SU-DHL-6 (cell line): Measurements from ENCODE around the gene CHD2.

Experiments used
- CTCF ChIP-seq: fragments of 200-600 bp; sonication (generic); IDR thresholded peaks from one replicate; pipeline ENCODE4 v1.5.1; 2017; ENCODE audit warnings: antibody characterized with exemption, mild to moderate bottlenecking, low read length, moderate library complexity; ENCODE audit not compliant: insufficient read depth, poor library complexity, severe bottlenecking
- EZH2phosphoT487 ChIP-seq: fragments of 200-600 bp; sonication (generic), shearing (Covaris generic); conservative IDR thresholded peaks from 2 replicates; pipeline ENCODE4 v1.6.1; 2018; ENCODE audit warnings: mild to moderate bottlenecking, antibody characterized with exemption, low read length, moderate library complexity, mixed read lengths

GRCh38 chr15:92984161-92984560, 84.0 kb downstream of the CHD2 start:
- TF ChIP-seq EZH2phosphoT487 (no peak), CTCF (no peak)
